SK-N-SH treated with all-trans-retinoic acid at 6 μM for 48 hours (cell line): Measurements from ENCODE around the gene HAUS8.

Experiments
- ATAC-seq: fragments of 200-7000 bp; cut with Tn5 transposase; 3 replicates; pipeline ENCODE4 v1.9.1; 2020; ENCODE audit warnings: mild to moderate bottlenecking, moderate library complexity
- ARNTL ChIP-seq: fragments of 450-650 bp; formaldehyde crosslinking; IDR thresholded peaks from 2 replicates; pipeline ENCODE4 v1.5.0; 2020; ENCODE audit warnings: low read depth, mild to moderate bottlenecking, moderate library complexity, borderline replicate concordance
- BACH2 ChIP-seq: fragments of 250-450 bp; sonication (Bioruptor Pico); IDR thresholded peaks from 2 replicates; pipeline ENCODE4 v1.9.0; 2021; ENCODE audit warnings: mild to moderate bottlenecking, borderline replicate concordance
- CSDC2 ChIP-seq: fragments of 250-450 bp; sonication (Bioruptor Pico); IDR thresholded peaks from 2 replicates; pipeline ENCODE4 v1.5.0; 2020; ENCODE audit warnings: mild to moderate bottlenecking, moderate library complexity
- ESRRG ChIP-seq: fragments of 250-450 bp; sonication (Bioruptor Pico); IDR thresholded peaks from 2 replicates; pipeline ENCODE4 v1.6.1; 2021; ENCODE audit warnings: mild to moderate bottlenecking
- GLIS3 ChIP-seq: fragments of 250-450 bp; sonication (Bioruptor Pico); IDR thresholded peaks from 2 replicates; pipeline ENCODE4 v1.5.0; 2020; ENCODE audit warnings: mild to moderate bottlenecking, moderate library complexity
- ISL1 ChIP-seq: fragments of 250-450 bp; sonication (Bioruptor Pico); IDR thresholded peaks from 2 replicates; pipeline ENCODE4 v2.1.2; 2022; ENCODE audit warnings: mild to moderate bottlenecking, moderate library complexity
- OSR1 ChIP-seq: fragments of 250-450 bp; sonication (Bioruptor Pico); IDR thresholded peaks from 2 replicates; pipeline ENCODE4 v1.8.0; 2022; ENCODE audit warnings: moderate library complexity, mild to moderate bottlenecking, inconsistent platforms
- PPARA ChIP-seq: fragments of 250-450 bp; sonication (Bioruptor Pico); IDR thresholded peaks from 2 replicates; pipeline ENCODE4 v1.5.0; 2020; ENCODE audit warnings: mild to moderate bottlenecking, borderline replicate concordance
- RARB ChIP-seq: fragments of 250-450 bp; sonication (Bioruptor Pico); IDR thresholded peaks from 2 replicates; pipeline ENCODE4 v1.8.0; 2021; ENCODE audit warnings: mild to moderate bottlenecking, moderate library complexity
- SNAI2 ChIP-seq: fragments of 250-450 bp; sonication (Bioruptor Pico); IDR thresholded peaks from 2 replicates; pipeline ENCODE4 v1.5.0; 2020; ENCODE audit warnings: mild to moderate bottlenecking, moderate library complexity
- ZC3H10 ChIP-seq: fragments of 250-450 bp; sonication (Bioruptor Pico); IDR thresholded peaks from 2 replicates; pipeline ENCODE4 v1.5.1; 2021; ENCODE audit warnings: mild to moderate bottlenecking, moderate library complexity
- ZFP3 ChIP-seq: fragments of 250-450 bp; sonication (Bioruptor Pico); IDR thresholded peaks from 2 replicates; pipeline ENCODE4 v1.5.0; 2020; ENCODE audit warnings: mild to moderate bottlenecking, moderate library complexity
- ZFP30 ChIP-seq: fragments of 450-650 bp; formaldehyde crosslinking; IDR thresholded peaks from 2 replicates; pipeline ENCODE4 v1.5.0; 2022; ENCODE audit warnings: mild to moderate bottlenecking, moderate library complexity
- ZNF565 ChIP-seq: fragments of 450-650 bp; formaldehyde crosslinking; conservative IDR thresholded peaks from 2 replicates; pipeline ENCODE4 v1.5.0; 2020; ENCODE audit warnings: low read depth, mild to moderate bottlenecking, moderate library complexity
- ZNF8 ChIP-seq: fragments of 450-650 bp; formaldehyde crosslinking; IDR thresholded peaks from 2 replicates; pipeline ENCODE4 v1.5.0; 2020; ENCODE audit warnings: mild to moderate bottlenecking, moderate library complexity
- TF ChIP-seq, protein P1 (sequence below): fragments of 250-450 bp; sonication (Bioruptor Pico); IDR thresholded peaks from 2 replicates; pipeline ENCODE4 v1.8.0; 2021; ENCODE audit warnings: low read depth, mild to moderate bottlenecking, moderate library complexity, borderline replicate concordance
- TF ChIP-seq, protein P2 (sequence below): fragments of 250-450 bp; sonication (Bioruptor Pico); IDR thresholded peaks from 2 replicates; pipeline ENCODE4 v1.5.0; 2020; ENCODE audit warnings: mild to moderate bottlenecking, moderate library complexity
- TF ChIP-seq, protein P3 (sequence below): fragments of 250-450 bp; sonication (Bioruptor Pico); IDR thresholded peaks from 2 replicates; pipeline ENCODE4 v1.5.1; 2020; ENCODE audit warnings: low read depth, mild to moderate bottlenecking, moderate library complexity
- TF ChIP-seq, protein P4 (sequence below): fragments of 250-450 bp; sonication (Bioruptor Pico); IDR thresholded peaks from 2 replicates; pipeline ENCODE4 v1.8.0; 2020; ENCODE audit warnings: mild to moderate bottlenecking, moderate library complexity, borderline replicate concordance
- TF ChIP-seq, protein P5 (sequence below): fragments of 250-450 bp; sonication (Bioruptor Pico); IDR thresholded peaks from 2 replicates; pipeline ENCODE4 v1.5.1; 2021; ENCODE audit warnings: mild to moderate bottlenecking, moderate library complexity

Gene HAUS8

DNA sequence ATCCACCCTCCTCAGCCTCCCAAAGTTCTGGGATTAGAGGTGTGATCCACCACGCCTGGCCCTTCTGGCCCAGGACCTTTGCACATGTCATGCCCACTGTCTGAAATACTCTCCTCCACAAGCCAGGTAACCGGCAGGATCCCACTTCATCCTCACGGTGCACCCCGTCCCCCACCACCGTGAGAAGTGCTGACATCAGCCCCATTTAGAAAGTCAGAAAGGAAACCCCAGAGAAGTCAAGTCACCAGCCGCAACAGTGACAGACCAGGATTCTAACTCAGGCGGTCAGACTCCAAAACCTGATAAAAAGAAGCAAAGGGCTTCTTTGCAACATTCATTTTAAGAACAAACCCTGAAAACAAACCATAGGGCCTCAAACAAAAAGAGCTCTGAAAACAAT lies 52.5 kb downstream of the HAUS8 start:
- TF ChIP-seq ZNF565 (CRISPR knock-in tag) (no peak), ZFP30 (CRISPR knock-in tag) (no peak), ESRRG (CRISPR knock-in tag) (no peak), OSR1 (no peak), ARNTL (CRISPR knock-in tag) (no peak), SNAI2 (no peak), CSDC2 (CRISPR knock-in tag) (no peak), ZNF8 (CRISPR knock-in tag) (no peak), RARB (CRISPR knock-in tag) (no peak), ISL1 (CRISPR knock-in tag) (no peak), PPARA (CRISPR knock-in tag) (no peak), ZFP3 (CRISPR knock-in tag) (no peak), ZC3H10 (CRISPR knock-in tag) (no peak)
- TF ChIP-seq, protein P1, sequence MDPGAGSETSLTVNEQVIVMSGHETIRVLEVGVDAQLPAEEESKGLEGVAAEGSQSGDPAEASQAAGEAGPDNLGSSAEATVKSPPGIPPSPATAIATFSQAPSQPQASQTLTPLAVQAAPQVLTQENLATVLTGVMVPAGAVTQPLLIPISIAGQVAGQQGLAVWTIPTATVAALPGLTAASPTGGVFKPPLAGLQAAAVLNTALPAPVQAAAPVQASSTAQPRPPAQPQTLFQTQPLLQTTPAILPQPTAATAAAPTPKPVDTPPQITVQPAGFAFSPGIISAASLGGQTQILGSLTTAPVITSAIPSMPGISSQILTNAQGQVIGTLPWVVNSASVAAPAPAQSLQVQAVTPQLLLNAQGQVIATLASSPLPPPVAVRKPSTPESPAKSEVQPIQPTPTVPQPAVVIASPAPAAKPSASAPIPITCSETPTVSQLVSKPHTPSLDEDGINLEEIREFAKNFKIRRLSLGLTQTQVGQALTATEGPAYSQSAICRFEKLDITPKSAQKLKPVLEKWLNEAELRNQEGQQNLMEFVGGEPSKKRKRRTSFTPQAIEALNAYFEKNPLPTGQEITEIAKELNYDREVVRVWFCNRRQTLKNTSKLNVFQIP (CRISPR knock-in tag): no peak
- TF ChIP-seq, protein P2, sequence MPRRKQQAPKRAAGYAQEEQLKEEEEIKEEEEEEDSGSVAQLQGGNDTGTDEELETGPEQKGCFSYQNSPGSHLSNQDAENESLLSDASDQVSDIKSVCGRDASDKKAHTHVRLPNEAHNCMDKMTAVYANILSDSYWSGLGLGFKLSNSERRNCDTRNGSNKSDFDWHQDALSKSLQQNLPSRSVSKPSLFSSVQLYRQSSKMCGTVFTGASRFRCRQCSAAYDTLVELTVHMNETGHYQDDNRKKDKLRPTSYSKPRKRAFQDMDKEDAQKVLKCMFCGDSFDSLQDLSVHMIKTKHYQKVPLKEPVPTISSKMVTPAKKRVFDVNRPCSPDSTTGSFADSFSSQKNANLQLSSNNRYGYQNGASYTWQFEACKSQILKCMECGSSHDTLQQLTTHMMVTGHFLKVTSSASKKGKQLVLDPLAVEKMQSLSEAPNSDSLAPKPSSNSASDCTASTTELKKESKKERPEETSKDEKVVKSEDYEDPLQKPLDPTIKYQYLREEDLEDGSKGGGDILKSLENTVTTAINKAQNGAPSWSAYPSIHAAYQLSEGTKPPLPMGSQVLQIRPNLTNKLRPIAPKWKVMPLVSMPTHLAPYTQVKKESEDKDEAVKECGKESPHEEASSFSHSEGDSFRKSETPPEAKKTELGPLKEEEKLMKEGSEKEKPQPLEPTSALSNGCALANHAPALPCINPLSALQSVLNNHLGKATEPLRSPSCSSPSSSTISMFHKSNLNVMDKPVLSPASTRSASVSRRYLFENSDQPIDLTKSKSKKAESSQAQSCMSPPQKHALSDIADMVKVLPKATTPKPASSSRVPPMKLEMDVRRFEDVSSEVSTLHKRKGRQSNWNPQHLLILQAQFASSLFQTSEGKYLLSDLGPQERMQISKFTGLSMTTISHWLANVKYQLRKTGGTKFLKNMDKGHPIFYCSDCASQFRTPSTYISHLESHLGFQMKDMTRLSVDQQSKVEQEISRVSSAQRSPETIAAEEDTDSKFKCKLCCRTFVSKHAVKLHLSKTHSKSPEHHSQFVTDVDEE (CRISPR knock-in tag): no peak
- TF ChIP-seq, protein P3, sequence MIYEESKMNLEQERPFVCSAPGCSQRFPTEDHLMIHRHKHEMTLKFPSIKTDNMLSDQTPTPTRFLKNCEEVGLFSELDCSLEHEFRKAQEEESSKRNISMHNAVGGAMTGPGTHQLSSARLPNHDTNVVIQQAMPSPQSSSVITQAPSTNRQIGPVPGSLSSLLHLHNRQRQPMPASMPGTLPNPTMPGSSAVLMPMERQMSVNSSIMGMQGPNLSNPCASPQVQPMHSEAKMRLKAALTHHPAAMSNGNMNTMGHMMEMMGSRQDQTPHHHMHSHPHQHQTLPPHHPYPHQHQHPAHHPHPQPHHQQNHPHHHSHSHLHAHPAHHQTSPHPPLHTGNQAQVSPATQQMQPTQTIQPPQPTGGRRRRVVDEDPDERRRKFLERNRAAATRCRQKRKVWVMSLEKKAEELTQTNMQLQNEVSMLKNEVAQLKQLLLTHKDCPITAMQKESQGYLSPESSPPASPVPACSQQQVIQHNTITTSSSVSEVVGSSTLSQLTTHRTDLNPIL: no peak
- TF ChIP-seq, protein P4, sequence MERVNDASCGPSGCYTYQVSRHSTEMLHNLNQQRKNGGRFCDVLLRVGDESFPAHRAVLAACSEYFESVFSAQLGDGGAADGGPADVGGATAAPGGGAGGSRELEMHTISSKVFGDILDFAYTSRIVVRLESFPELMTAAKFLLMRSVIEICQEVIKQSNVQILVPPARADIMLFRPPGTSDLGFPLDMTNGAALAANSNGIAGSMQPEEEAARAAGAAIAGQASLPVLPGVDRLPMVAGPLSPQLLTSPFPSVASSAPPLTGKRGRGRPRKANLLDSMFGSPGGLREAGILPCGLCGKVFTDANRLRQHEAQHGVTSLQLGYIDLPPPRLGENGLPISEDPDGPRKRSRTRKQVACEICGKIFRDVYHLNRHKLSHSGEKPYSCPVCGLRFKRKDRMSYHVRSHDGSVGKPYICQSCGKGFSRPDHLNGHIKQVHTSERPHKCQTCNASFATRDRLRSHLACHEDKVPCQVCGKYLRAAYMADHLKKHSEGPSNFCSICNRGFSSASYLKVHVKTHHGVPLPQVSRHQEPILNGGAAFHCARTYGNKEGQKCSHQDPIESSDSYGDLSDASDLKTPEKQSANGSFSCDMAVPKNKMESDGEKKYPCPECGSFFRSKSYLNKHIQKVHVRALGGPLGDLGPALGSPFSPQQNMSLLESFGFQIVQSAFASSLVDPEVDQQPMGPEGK (CRISPR knock-in tag): no peak
- TF ChIP-seq, all 23 proteins: peak for 0
- no peak for ATAC-seq

DNA sequence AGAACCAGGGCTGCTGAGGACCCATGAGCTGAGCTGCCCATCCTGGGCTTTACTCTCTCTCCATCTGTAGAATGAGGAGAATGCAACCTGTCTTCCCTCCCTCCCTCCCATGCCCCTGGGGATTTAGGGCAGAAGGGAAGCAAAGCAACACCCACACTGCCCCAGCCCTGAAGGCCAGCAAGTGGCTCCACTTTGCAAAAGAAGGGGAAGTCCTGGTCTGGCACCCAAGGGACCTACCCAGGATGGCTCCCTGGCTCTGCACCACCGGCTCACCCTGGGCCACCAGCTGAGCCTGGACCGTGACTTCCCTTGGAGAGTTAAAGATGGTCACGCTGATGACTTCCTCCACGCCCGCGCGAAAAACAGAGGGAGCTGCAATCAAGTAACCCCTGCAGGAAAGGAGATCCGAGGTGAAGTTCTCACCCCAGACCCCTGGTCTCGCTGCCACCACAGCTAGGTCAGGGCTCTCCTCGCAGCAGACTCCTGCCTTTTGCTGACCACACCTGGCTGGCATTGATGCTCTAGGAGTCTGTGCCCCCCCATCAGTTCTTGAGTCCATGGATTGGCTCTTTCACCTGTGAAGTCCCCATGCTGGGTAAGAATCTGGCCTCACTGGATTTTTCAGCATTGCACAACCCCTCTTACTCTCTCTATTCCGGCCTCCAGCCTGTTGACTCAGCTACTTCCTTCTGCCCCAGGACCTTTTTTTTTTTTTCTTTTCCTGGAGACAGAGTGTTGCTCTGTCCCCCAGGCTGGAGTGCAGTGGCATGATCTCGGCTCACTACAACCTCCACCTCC lies 53.3 kb downstream of the HAUS8 start:
- no peak for ATAC-seq
- TF ChIP-seq SNAI2 (no peak), CSDC2 (CRISPR knock-in tag) (no peak), ZNF8 (CRISPR knock-in tag) (no peak), BACH2 (no peak), RARB (CRISPR knock-in tag) (no peak), ZFP3 (CRISPR knock-in tag) (no peak), ZC3H10 (CRISPR knock-in tag) (no peak), ZFP30 (CRISPR knock-in tag) (no peak), ARNTL (CRISPR knock-in tag) (no peak), ZNF565 (CRISPR knock-in tag) (no peak), GLIS3 (CRISPR knock-in tag) (no peak), ISL1 (CRISPR knock-in tag) (no peak)
- TF ChIP-seq, protein P2 (CRISPR knock-in tag): no peak
- TF ChIP-seq, protein P5, sequence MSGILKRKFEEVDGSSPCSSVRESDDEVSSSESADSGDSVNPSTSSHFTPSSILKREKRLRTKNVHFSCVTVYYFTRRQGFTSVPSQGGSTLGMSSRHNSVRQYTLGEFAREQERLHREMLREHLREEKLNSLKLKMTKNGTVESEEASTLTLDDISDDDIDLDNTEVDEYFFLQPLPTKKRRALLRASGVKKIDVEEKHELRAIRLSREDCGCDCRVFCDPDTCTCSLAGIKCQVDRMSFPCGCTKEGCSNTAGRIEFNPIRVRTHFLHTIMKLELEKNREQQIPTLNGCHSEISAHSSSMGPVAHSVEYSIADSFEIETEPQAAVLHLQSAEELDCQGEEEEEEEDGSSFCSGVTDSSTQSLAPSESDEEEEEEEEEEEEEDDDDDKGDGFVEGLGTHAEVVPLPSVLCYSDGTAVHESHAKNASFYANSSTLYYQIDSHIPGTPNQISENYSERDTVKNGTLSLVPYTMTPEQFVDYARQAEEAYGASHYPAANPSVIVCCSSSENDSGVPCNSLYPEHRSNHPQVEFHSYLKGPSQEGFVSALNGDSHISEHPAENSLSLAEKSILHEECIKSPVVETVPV (CRISPR knock-in tag): no peak
- TF ChIP-seq, all 23 proteins: peak for 0
